Motor neuron (in vitro differentiated cells): ENCODE results near the gene CAMTA1. TPM values are rescaled to one million over a fixed set of nuclear protein-coding genes. Genes with fewer than 3 reads are reported as not detected.

Source experiments
- ATAC-seq, 8 experiments: fragments of 200-7000 bp; cut with Tn5 transposase; replicated peaks in 6 of 8; 2 replicates each; pipeline ENCODE4 v1.8.0; 2021; ENCODE audit warnings: mild to moderate bottlenecking in 8 of 8, moderate library complexity in 8 of 8
- H3K27ac ChIP-seq, 2 donors: fragments of 250-450 bp; sonication (Bioruptor Pico); 2 replicates each; pipeline ENCODE4 v1.9.0; 2021; ENCODE audit warnings: antibody characterized with exemption in 2 of 2, mild to moderate bottlenecking in 2 of 2, moderate library complexity in 1 of 2
- H3K4me1 ChIP-seq, 2 donors: fragments of 250-450 bp; sonication (Bioruptor Pico); replicated peaks in 1 of 2; 2 replicates each; pipeline ENCODE4 v1.6.1; 2021; ENCODE audit warnings: antibody characterized with exemption in 2 of 2, mild to moderate bottlenecking in 2 of 2, moderate library complexity in 1 of 2
- H3K4me3 ChIP-seq, 5 donors: fragments of 250-450 bp; sonication (Bioruptor Pico); 2 replicates each; pipeline ENCODE4 v1.9.0; 2021; ENCODE audit warnings: antibody characterized with exemption in 5 of 5, mild to moderate bottlenecking in 5 of 5, moderate library complexity in 4 of 5
- WGBS, 10 experiments: fragments of 450-650 bp; shearing (Covaris generic); methylation state at CpG; one replicate each; pipeline ENCODE4 v1.0.0; 2022; 5-methylcytosine and 5-hydroxymethylcytosine counted together
- in situ Hi-C, 9 experiments: fragments of 400-800 bp; cut with MboI; loops; one replicate each; pipeline ENCODE4 v1.15.0; 2021; ENCODE audit warnings: low sequenced_read_pairs in 9 of 9, low pct_unique_long_range_greater_than_20kb in 2 of 9; ENCODE audit not compliant: unreplicated experiment in 9 of 9
- total RNA-seq, 8 experiments: library from RNA; unstranded; fragments of 300-600 nt; gene quantifications; 2 replicates each; pipeline versions ENCODE4 v1.2.3 to v1.2.4, GENCODE V29; 2022

Gene CAMTA1
- total RNA-seq, 8 experiments from 2014 or later: 38.5 to 145 (median 77.6) TPM

GRCh38 chr1:7669559-7670311, 884.5 kb downstream of the CAMTA1 start:
- H3K4me1 ChIP-seq: peaks cover 36 to 41% of the 10 kb centered on the region in 2 donors
- in situ Hi-C loops: loop anchor here in 7 of 9 experiments (5.0 to 25.0 kb wide), 5 partner anchors 75 to 643 kb away; partner anchors contain the start of genes VAMP3 (in 3 of the 7) and SLC45A1 (in 1 of the 7)
- ATAC-seq: peak; percentile 29 to 77 (median 41)
- peak overlapping the region; percentile 89 to 98 for H3K27ac ChIP-seq
- H3K4me3 ChIP-seq: no peak overlapping the region
- WGBS, 10 experiments: 15 to 63% (median 41%) methylated on average over 1 to 7 of the region's 19 CpGs; no CpG with 5 or more reads in 6 of the 10 experiments

- in situ Hi-C loops: loop anchor here in 7 of 9 experiments (10.0 to 25.0 kb wide), 4 partner anchors 74 to 642 kb away; partner anchors contain the start of genes VAMP3 (in 3 of the 7) and SLC45A1 (in 1 of the 7)
- peaks cover 36 to 41% of the 10 kb centered on the region in 2 donors for H3K4me1 ChIP-seq
- H3K4me3 ChIP-seq: no peak overlapping the region
- 0 to 44% (median 37%) methylated on average over 1 to 9 of the region's 15 CpGs; no CpG with 5 or more reads in 2 of the 10 experiments for WGBS, 10 experiments
- ATAC-seq: no peak
- peak overlapping the region; percentile 89 to 98 for H3K27ac ChIP-seq
Observed at GRCh38 chr1:7670334-7671145, 885.3 kb downstream of the CAMTA1 start.

- Histone ChIP-seq H3K4me3 (no peak overlapping the region), H3K27ac (peak overlapping the region; percentile 89 to 98), H3K4me1 (peaks cover 36 to 41% of the 10 kb centered on the region in 2 donors)
- in situ Hi-C loops: loop anchor here in 7 of 9 experiments (10.0 to 25.0 kb wide), 4 partner anchors 74 to 641 kb away; partner anchors contain the start of genes VAMP3 (in 3 of the 7) and SLC45A1 (in 1 of the 7)
- 20 to 100% (median 100%) methylated on average over 1 to 7 of the region's 11 CpGs; no CpG with 5 or more reads in 4 of the 10 experiments for WGBS, 10 experiments
- ATAC-seq: no peak
Observed at GRCh38 chr1:7671146-7671465, 885.9 kb downstream of the CAMTA1 start.

GRCh38 chr1:7671676-7672075, 886.4 kb downstream of the CAMTA1 start:
- peaks cover 36 to 41% of the 10 kb centered on the region in 2 donors for H3K4me1 ChIP-seq
- no peak for ATAC-seq
- peak overlapping the region in 1 of 2 donors; percentile 89 for H3K27ac ChIP-seq
- in situ Hi-C loops: loop anchor here in 7 of 9 experiments (10.0 to 25.0 kb wide), 4 partner anchors 73 to 641 kb away; partner anchors contain the start of genes VAMP3 (in 3 of the 7) and SLC45A1 (in 1 of the 7)
- 41 to 80% (median 80%) methylated on average over 1 to 5 of the region's 5 CpGs; no CpG with 5 or more reads in 7 of the 10 experiments for WGBS, 10 experiments
- H3K4me3 ChIP-seq: no peak overlapping the region

- no peak overlapping the region for H3K27ac ChIP-seq
- in situ Hi-C loops: loop anchor here in 7 of 9 experiments (10.0 to 25.0 kb wide), 4 partner anchors 72 to 639 kb away; partner anchors contain the start of genes VAMP3 (in 3 of the 7) and SLC45A1 (in 1 of the 7)
- no peak for ATAC-seq
- peaks cover 34 to 38% of the 10 kb centered on the region in 2 donors for H3K4me1 ChIP-seq
- 57 to 89% (median 86%) methylated on average over 2 to 7 of the region's 11 CpGs; no CpG with 5 or more reads in 7 of the 10 experiments for WGBS, 10 experiments
- H3K4me3 ChIP-seq: no peak overlapping the region
Observed at GRCh38 chr1:7672864-7673263, 887.6 kb downstream of the CAMTA1 start.

- Histone ChIP-seq H3K4me3 (no peak overlapping the region), H3K27ac (no peak overlapping the region), H3K4me1 (peaks cover 23 to 29% of the 10 kb centered on the region in 2 donors)
- ATAC-seq: no peak
- in situ Hi-C loops: loop anchor here in 7 of 9 experiments (10.0 to 25.0 kb wide), 4 partner anchors 70 to 637 kb away; partner anchors contain the start of genes VAMP3 (in 3 of the 7) and SLC45A1 (in 1 of the 7)
- 6 to 86% (median 64%) methylated on average over 1 to 4 of the region's 4 CpGs; no CpG with 5 or more reads in 1 of the 10 experiments for WGBS, 10 experiments
Observed at GRCh38 chr1:7674972-7675371, 889.7 kb downstream of the CAMTA1 start.

- H3K4me1 ChIP-seq: peaks cover 17 to 22% of the 10 kb centered on the region in 2 donors
- no peak overlapping the region for H3K27ac ChIP-seq
- H3K4me3 ChIP-seq: no peak overlapping the region
- in situ Hi-C loops: loop anchor here in 1 of 9 experiments (10.0 to 25.0 kb wide), 2 partner anchors 69 to 237 kb away; no protein-coding TSS in a partner anchor
- no peak for ATAC-seq
- WGBS, 10 experiments: 40 to 89% (median 71%) methylated on average over 1 to 15 of the region's 19 CpGs; no CpG with 5 or more reads in 1 of the 10 experiments
Observed at GRCh38 chr1:7675431-7676273, 890.4 kb downstream of the CAMTA1 start.

GRCh38 chr1:7676274-7676945, 891.2 kb downstream of the CAMTA1 start:
- ATAC-seq: no peak
- Histone ChIP-seq H3K4me3 (no peak overlapping the region), H3K27ac (no peak overlapping the region), H3K4me1 (peaks cover 16 to 19% of the 10 kb centered on the region in 2 donors)
- WGBS, 10 experiments: 0 to 100% (median 89%) methylated on average over 1 to 12 of the region's 15 CpGs; no CpG with 5 or more reads in 3 of the 10 experiments
- in situ Hi-C loops: loop anchor here in 1 of 9 experiments (10.0 to 25.0 kb wide), 2 partner anchors 68 to 236 kb away; no protein-coding TSS in a partner anchor

GRCh38 chr1:7677111-7677510, 891.9 kb downstream of the CAMTA1 start:
- Histone ChIP-seq H3K27ac (no peak overlapping the region), H3K4me3 (no peak overlapping the region), H3K4me1 (peaks cover 14 to 18% of the 10 kb centered on the region in 2 donors)
- 30 to 100% (median 86%) methylated on average over 1 to 7 of the region's 7 CpGs; no CpG with 5 or more reads in 1 of the 10 experiments for WGBS, 10 experiments
- no peak for ATAC-seq
- in situ Hi-C loops: loop anchor here in 1 of 9 experiments (10.0 to 25.0 kb wide), 2 partner anchors 68 to 235 kb away; no protein-coding TSS in a partner anchor

- Histone ChIP-seq H3K27ac (no peak overlapping the region), H3K4me3 (no peak overlapping the region), H3K4me1 (peaks cover 14 to 18% of the 10 kb centered on the region in 2 donors)
- 0 to 100% (median 91%) methylated on average over 1 to 5 of the region's 10 CpGs; no CpG with 5 or more reads in 2 of the 10 experiments for WGBS, 10 experiments
- in situ Hi-C loops: loop anchor here in 1 of 9 experiments (10.0 to 25.0 kb wide), 2 partner anchors 67 to 234 kb away; no protein-coding TSS in a partner anchor
- ATAC-seq: no peak
Observed at GRCh38 chr1:7677815-7678214, 892.6 kb downstream of the CAMTA1 start.
